ENCODE results near the gene FCMR. TPM values are rescaled to one million over a fixed set of nuclear protein-coding genes. Genes with fewer than 3 reads are reported as not detected.

FCMR gene
- total and polyA plus RNA-seq, 9 of the 15 experiments (the other 6 are each of a cell fraction or from before 2014, with no cell fraction given): 0.11 to 0.82 (median 0.20) TPM; not detected in 5

DNA sequence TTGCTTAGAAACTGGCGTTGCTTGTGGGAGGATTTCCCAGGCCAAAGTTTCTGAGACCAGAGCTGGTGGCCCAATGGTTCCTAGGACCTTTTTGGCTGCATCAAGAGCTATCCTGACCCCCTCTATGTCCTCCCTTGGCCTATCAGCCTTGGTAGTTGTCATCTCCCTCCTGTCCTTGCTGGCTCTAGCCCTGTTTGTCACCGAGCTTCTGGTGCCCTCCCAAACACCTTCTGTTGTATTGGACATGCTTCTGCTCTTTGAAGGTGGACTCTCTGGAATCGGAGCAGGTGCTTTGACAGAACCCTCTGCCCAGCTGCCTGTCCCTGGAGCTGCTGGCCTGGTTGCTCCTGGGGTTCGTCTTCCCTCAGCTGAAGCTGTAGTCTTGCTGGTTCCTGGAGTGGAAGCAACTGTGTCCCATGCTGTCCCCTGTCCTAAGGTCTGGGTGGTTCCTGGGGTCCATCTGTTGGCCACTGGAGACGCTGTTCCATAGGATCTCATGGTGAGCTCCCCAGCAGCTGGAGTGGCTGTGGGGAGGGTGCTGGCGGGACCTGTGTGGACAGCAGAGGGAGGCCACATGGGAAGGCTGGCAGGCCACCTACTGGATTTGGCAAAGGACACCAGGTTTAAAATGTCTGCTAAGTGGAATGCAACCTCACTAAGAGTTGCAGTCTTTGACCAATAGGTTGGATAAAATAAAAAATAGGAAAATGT, 39.1 kb upstream of the FCMR start (continued):
- TF ChIP-seq, protein P1, sequence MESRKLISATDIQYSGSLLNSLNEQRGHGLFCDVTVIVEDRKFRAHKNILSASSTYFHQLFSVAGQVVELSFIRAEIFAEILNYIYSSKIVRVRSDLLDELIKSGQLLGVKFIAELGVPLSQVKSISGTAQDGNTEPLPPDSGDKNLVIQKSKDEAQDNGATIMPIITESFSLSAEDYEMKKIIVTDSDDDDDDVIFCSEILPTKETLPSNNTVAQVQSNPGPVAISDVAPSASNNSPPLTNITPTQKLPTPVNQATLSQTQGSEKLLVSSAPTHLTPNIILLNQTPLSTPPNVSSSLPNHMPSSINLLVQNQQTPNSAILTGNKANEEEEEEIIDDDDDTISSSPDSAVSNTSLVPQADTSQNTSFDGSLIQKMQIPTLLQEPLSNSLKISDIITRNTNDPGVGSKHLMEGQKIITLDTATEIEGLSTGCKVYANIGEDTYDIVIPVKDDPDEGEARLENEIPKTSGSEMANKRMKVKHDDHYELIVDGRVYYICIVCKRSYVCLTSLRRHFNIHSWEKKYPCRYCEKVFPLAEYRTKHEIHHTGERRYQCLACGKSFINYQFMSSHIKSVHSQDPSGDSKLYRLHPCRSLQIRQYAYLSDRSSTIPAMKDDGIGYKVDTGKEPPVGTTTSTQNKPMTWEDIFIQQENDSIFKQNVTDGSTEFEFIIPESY (CRISPR knock-in tag; IDR thresholded peaks at IDR 0.05): peak; percentile 95
- TF ChIP-seq C11orf30 (IDR thresholded peaks at IDR 0.05; ENCODE audit: low read depth): no peak
- TF ChIP-seq ZC3H8 (IDR thresholded peaks at IDR 0.05): no peak
- TF ChIP-seq PTBP1 (IDR thresholded peaks at IDR 0.05; ENCODE audit: low read depth, low read length): no peak
- TF ChIP-seq ARID2 (IDR thresholded peaks at IDR 0.05): no peak
- TF ChIP-seq RHOXF2B (CRISPR knock-in tag; conservative IDR thresholded peaks at IDR 0.05): no peak
- TF ChIP-seq ETV5 (CRISPR knock-in tag; IDR thresholded peaks at IDR 0.05; ENCODE audit: low read depth): no peak
- TF ChIP-seq, protein P2, sequence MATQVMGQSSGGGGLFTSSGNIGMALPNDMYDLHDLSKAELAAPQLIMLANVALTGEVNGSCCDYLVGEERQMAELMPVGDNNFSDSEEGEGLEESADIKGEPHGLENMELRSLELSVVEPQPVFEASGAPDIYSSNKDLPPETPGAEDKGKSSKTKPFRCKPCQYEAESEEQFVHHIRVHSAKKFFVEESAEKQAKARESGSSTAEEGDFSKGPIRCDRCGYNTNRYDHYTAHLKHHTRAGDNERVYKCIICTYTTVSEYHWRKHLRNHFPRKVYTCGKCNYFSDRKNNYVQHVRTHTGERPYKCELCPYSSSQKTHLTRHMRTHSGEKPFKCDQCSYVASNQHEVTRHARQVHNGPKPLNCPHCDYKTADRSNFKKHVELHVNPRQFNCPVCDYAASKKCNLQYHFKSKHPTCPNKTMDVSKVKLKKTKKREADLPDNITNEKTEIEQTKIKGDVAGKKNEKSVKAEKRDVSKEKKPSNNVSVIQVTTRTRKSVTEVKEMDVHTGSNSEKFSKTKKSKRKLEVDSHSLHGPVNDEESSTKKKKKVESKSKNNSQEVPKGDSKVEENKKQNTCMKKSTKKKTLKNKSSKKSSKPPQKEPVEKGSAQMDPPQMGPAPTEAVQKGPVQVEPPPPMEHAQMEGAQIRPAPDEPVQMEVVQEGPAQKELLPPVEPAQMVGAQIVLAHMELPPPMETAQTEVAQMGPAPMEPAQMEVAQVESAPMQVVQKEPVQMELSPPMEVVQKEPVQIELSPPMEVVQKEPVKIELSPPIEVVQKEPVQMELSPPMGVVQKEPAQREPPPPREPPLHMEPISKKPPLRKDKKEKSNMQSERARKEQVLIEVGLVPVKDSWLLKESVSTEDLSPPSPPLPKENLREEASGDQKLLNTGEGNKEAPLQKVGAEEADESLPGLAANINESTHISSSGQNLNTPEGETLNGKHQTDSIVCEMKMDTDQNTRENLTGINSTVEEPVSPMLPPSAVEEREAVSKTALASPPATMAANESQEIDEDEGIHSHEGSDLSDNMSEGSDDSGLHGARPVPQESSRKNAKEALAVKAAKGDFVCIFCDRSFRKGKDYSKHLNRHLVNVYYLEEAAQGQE (IDR thresholded peaks at IDR 0.05; ENCODE audit: borderline replicate concordance): no peak
- TF ChIP-seq, protein P2 (CRISPR knock-in tag; IDR thresholded peaks at IDR 0.05; ENCODE audit: low read depth): no peak
- no peak for TF ChIP-seq KDM4B (IDR thresholded peaks at IDR 0.05; ENCODE audit: borderline replicate concordance in 2 of 2, low read depth in 1 of 2)
- TF ChIP-seq SNIP1 (IDR thresholded peaks at IDR 0.05; ENCODE audit: low read depth): no peak
- TF ChIP-seq GMEB1 (CRISPR knock-in tag; IDR thresholded peaks at IDR 0.05): no peak
- TF ChIP-seq MTA2 (IDR thresholded peaks at IDR 0.05; ENCODE audit: low read depth): no peak
- no peak for TF ChIP-seq ZNF445 (CRISPR knock-in tag; IDR thresholded peaks at IDR 0.05; ENCODE audit: low read depth)
- TF ChIP-seq POU5F1 (IDR thresholded peaks at IDR 0.05; ENCODE audit: borderline replicate concordance, low read depth, low read length, partially characterized antibody): no peak
- no peak for TF ChIP-seq SMAD1 (IDR thresholded peaks at IDR 0.05; ENCODE audit: low read depth, low read length, partially characterized antibody)
- TF ChIP-seq FOXJ2 (tag; IDR thresholded peaks at IDR 0.05): no peak
- no peak for TF ChIP-seq LARP7 (IDR thresholded peaks at IDR 0.05)
- peak; percentile 20; the same call in 1 of the 2 replicates for TF ChIP-seq EHMT2 (IDR thresholded peaks at IDR 0.05)

All from K562 (cell line).